ENCODE data around the gene PRKG1.

- no peak for TF ChIP-seq TCF12 (IDR thresholded peaks at IDR 0.05; ENCODE audit: low read depth)
- TF ChIP-seq RAD21 (IDR thresholded peaks at IDR 0.05; ENCODE audit: low read depth), result no peak
- TF ChIP-seq EP300 (IDR thresholded peaks at IDR 0.05; ENCODE audit: borderline replicate concordance), result no peak
Measured at GRCh38 chr10:51596695-51597094, 522.4 kb downstream of the PRKG1 start.

Data from Ishikawa (cell line).